Left hindlimb (tissue), 1 donor: ENCODE results near the gene LARP7.
"Not testable (repeated sequence)": the region's sequence is repeated elsewhere in the genome, so short reads cannot be mapped to it uniquely, and the experiment has no call there.

ENCODE experiments used
- DNase-seq: peaks from one replicate; pipeline ENCODE4 v3.0.0-alpha.2; 2018

LARP7 gene

GRCh38 chr4:112651641-112652040, 14.7 kb downstream of the LARP7 start:
- no peak for DNase-seq

- no peak for DNase-seq
Measured at GRCh38 chr4:112652216-112652615, 15.3 kb downstream of the LARP7 start.

GRCh38 chr4:112655270-112655669, 18.3 kb downstream of the LARP7 start:
- DNase-seq = no peak

- not testable (repeated sequence) for DNase-seq
Measured at GRCh38 chr4:112656115-112656514, 19.2 kb downstream of the LARP7 start.

- no peak for DNase-seq
Measured at GRCh38 chr4:112664611-112665010, 27.7 kb downstream of the LARP7 start.

GRCh38 chr4:112668131-112668530, 31.2 kb downstream of the LARP7 start:
- no peak for DNase-seq

GRCh38 chr4:112673076-112673475, 36.1 kb downstream of the LARP7 start:
- DNase-seq = no peak

GRCh38 chr4:112673686-112674085, 36.7 kb downstream of the LARP7 start:
- no peak for DNase-seq

GRCh38 chr4:112674376-112674775, 37.4 kb downstream of the LARP7 start:
- DNase-seq = no peak

GRCh38 chr4:112677519-112678091, 40.7 kb downstream of the LARP7 start:
- DNase-seq = no peak

- DNase-seq = no peak
Measured at GRCh38 chr4:112680996-112681395, 44.1 kb downstream of the LARP7 start.

- DNase-seq = no peak
Measured at GRCh38 chr4:112693507-112693906, 56.6 kb downstream of the LARP7 start.

GRCh38 chr4:112700679-112701078, 63.7 kb downstream of the LARP7 start:
- DNase-seq = no peak

GRCh38 chr4:112702892-112703291, 65.9 kb downstream of the LARP7 start:
- DNase-seq = no peak

GRCh38 chr4:112704322-112704721, 67.4 kb downstream of the LARP7 start:
- DNase-seq = no peak

GRCh38 chr4:112704991-112705845, 68.3 kb downstream of the LARP7 start:
- DNase-seq = peak; percentile 76

GRCh38 chr4:112705891-112706839, 69.2 kb downstream of the LARP7 start:
- DNase-seq = not testable (repeated sequence)

GRCh38 chr4:112706840-112707207, 69.9 kb downstream of the LARP7 start:
- no peak for DNase-seq
